H9 (cell line): ENCODE measurements around the gene AMER2. TPM values are rescaled to one million over a fixed set of nuclear protein-coding genes. Genes with fewer than 3 reads are reported as not detected.

Source experiments
- DNase-seq: peaks from one replicate; pipeline ENCODE4 v3.0.0-alpha.2; 2017
- H2AFZ ChIP-seq: one replicate; pipeline ENCODE4 v1.6.1; 2013; ENCODE audit warnings: mild to moderate bottlenecking, low read length, control low read depth, moderate library complexity
- H2AK5ac ChIP-seq: 2 replicates; pipeline ENCODE4 v1.6.1; 2013; ENCODE audit warnings: low read length, control low read depth, mixed read lengths; ENCODE audit not compliant: insufficient read length
- H2BK120ac ChIP-seq: one replicate; pipeline ENCODE4 v1.6.1; 2013; ENCODE audit warnings: low read depth, mild to moderate bottlenecking, low read length, control low read depth, inconsistent platforms; ENCODE audit not compliant: poor library complexity, severe bottlenecking
- H2BK12ac ChIP-seq: 2 replicates; pipeline ENCODE4 v1.6.1; 2013; ENCODE audit warnings: low read length, control low read depth, mixed read lengths, low read depth; ENCODE audit not compliant: insufficient read length
- H2BK15ac ChIP-seq: 2 replicates; pipeline ENCODE4 v1.6.1; 2013; ENCODE audit warnings: low read depth, low read length, control low read depth
- H2BK20ac ChIP-seq: one replicate; pipeline ENCODE4 v1.6.1; 2013; ENCODE audit warnings: low read depth, mild to moderate bottlenecking, low read length, control low read depth, inconsistent platforms; ENCODE audit not compliant: poor library complexity, severe bottlenecking
- H2BK5ac ChIP-seq: 2 replicates; pipeline ENCODE4 v1.6.1; 2013; ENCODE audit warnings: low read length, control low read depth, mixed read lengths; ENCODE audit not compliant: insufficient read length
- H3K14ac ChIP-seq: 2 replicates; pipeline ENCODE4 v1.6.1; 2013; ENCODE audit warnings: low read length, control low read depth; ENCODE audit not compliant: insufficient read depth
- H3K18ac ChIP-seq: 2 replicates; pipeline ENCODE4 v1.6.1; 2013; ENCODE audit warnings: low read depth, mild to moderate bottlenecking, mixed read lengths, low read length, control low read depth; ENCODE audit not compliant: insufficient read length
- H3K23ac ChIP-seq: 2 replicates; pipeline ENCODE4 v1.6.1; 2013; ENCODE audit warnings: low read length, control low read depth, mixed read lengths, low read depth; ENCODE audit not compliant: insufficient read length
- H3K23me2 ChIP-seq: 2 replicates; pipeline ENCODE4 v1.6.1; 2013; ENCODE audit warnings: low read depth, mild to moderate bottlenecking, mixed read lengths, low read length, control low read depth; ENCODE audit not compliant: insufficient read length, poor library complexity, severe bottlenecking
- H3K27ac ChIP-seq: 2 replicates; pipeline ENCODE4 v1.5.1; 2013; ENCODE audit warnings: low read length, control low read depth, mixed read lengths, low read depth; ENCODE audit not compliant: insufficient read length
- H3K27me3 ChIP-seq: 2 replicates; pipeline ENCODE4 v1.6.1; 2013; ENCODE audit warnings: low read length, control low read depth, inconsistent platforms; ENCODE audit not compliant: insufficient read depth
- H3K4ac ChIP-seq: 2 replicates; pipeline ENCODE4 v1.6.1; 2013; ENCODE audit warnings: low read depth, mild to moderate bottlenecking, control low read depth, inconsistent platforms, low read length, moderate library complexity
- H3K4me1 ChIP-seq: 2 replicates; pipeline ENCODE4 v1.6.1; 2013; ENCODE audit warnings: low read length, control low read depth, inconsistent platforms; ENCODE audit not compliant: insufficient read depth
- H3K4me2 ChIP-seq: 2 replicates; pipeline ENCODE4 v1.6.1; 2013; ENCODE audit warnings: low read length, control low read depth, mixed read lengths; ENCODE audit not compliant: insufficient read length, insufficient read depth
- H3K56ac ChIP-seq: 2 replicates; pipeline ENCODE4 v1.6.1; 2013; ENCODE audit warnings: low read depth, mild to moderate bottlenecking, mixed read lengths, low read length, control low read depth; ENCODE audit not compliant: insufficient read length
- H3K79me1 ChIP-seq: 2 replicates; pipeline ENCODE4 v1.6.1; 2013; ENCODE audit warnings: low read depth, mild to moderate bottlenecking, moderate library complexity, low read length, control low read depth, inconsistent platforms; ENCODE audit not compliant: insufficient read depth, poor library complexity, severe bottlenecking
- H3K79me2 ChIP-seq: 2 replicates; pipeline ENCODE4 v1.6.1; 2013; ENCODE audit warnings: low read length, control low read depth, inconsistent platforms; ENCODE audit not compliant: insufficient read depth
- H3K9ac ChIP-seq: 2 replicates; pipeline ENCODE4 v1.6.1; 2013; ENCODE audit warnings: low read length, control low read depth, mixed read lengths; ENCODE audit not compliant: insufficient read length; ENCODE audit errors: extremely low read depth
- H3K9me3 ChIP-seq: one replicate; pipeline ENCODE4 v1.6.1; 2013; ENCODE audit warnings: low read depth, low read length, inconsistent platforms; ENCODE audit not compliant: control insufficient read depth
- H3T11ph ChIP-seq: one replicate; pipeline ENCODE4 v1.6.1; 2013; ENCODE audit warnings: mild to moderate bottlenecking, low read length, control low read depth, inconsistent platforms
- H4K20me1 ChIP-seq: one replicate; pipeline ENCODE4 v1.6.1; 2013; ENCODE audit not compliant: control insufficient read depth, insufficient read length, insufficient read depth
- H4K5ac ChIP-seq: 2 replicates; pipeline ENCODE4 v1.6.1; 2013; ENCODE audit warnings: low read depth, mild to moderate bottlenecking, mixed read lengths, low read length, control low read depth; ENCODE audit not compliant: insufficient read length
- H4K8ac ChIP-seq: replicated peaks from 2 replicates; pipeline ENCODE4 v1.6.1; 2013; ENCODE audit warnings: low read length, control low read depth, mixed read lengths, low read depth; ENCODE audit not compliant: insufficient read length
- H4K91ac ChIP-seq: 2 replicates; pipeline ENCODE4 v1.6.1; 2013; ENCODE audit warnings: low read depth, mild to moderate bottlenecking, moderate library complexity, mixed read lengths, low read length, control low read depth; ENCODE audit not compliant: insufficient read length
- H3K27ac Mint-ChIP-seq, 3 experiments: 2 replicates in 2 of 3; 3 replicates in 1 of 3; pipeline ENCODE4 v1.8.0; 2020 to 2021; ENCODE audit warnings: mixed read lengths in 3 of 3, mild to moderate bottlenecking in 1 of 3, moderate library complexity in 1 of 3
- H3K27me3 Mint-ChIP-seq: 2 replicates; pipeline ENCODE4 v1.8.0; 2021; ENCODE audit warnings: low read depth, mild to moderate bottlenecking, moderate library complexity, mixed read lengths
- H3K36me3 Mint-ChIP-seq, 3 experiments: 2 replicates in 2 of 3; 3 replicates in 1 of 3; pipeline ENCODE4 v1.8.0; 2020 to 2021; ENCODE audit warnings: low read depth in 3 of 3, mixed read lengths in 3 of 3; ENCODE audit not compliant: insufficient read depth in 1 of 3
- H3K4me1 Mint-ChIP-seq, 2 experiments: 2 replicates each; pipeline ENCODE4 v1.8.0; 2020; ENCODE audit warnings: mixed read lengths in 2 of 2
- H3K4me3 Mint-ChIP-seq, 2 experiments: 2 replicates in 1 of 2; 3 replicates in 1 of 2; pipeline ENCODE4 v1.8.0; 2020 to 2021; ENCODE audit warnings: mild to moderate bottlenecking in 2 of 2, mixed read lengths in 2 of 2, moderate library complexity in 1 of 2
- H3K9me3 Mint-ChIP-seq, 2 experiments: 2 replicates in 1 of 2; 3 replicates in 1 of 2; pipeline ENCODE4 v1.8.0; 2020; ENCODE audit warnings: mild to moderate bottlenecking in 2 of 2, mixed read lengths in 2 of 2, moderate library complexity in 1 of 2
- WGBS: extraction: QIAGEN DNeasy Blood & Tissue Kit; methylation state at CpG from one replicate; pipeline ENCODE4 v1.1.7; 2013; ENCODE audit warnings: missing lambda C conversion rate, low lambda C conversion rate, mixed read lengths; ENCODE audit not compliant: insufficient read length; ENCODE audit errors: extremely low coverage; 5-methylcytosine and 5-hydroxymethylcytosine counted together
- total RNA-seq: library from RNA; stranded (reverse); gene quantifications from 2 replicates; pipeline ENCODE4 v1.2.1, GENCODE V29; 2021
- TF ChIP-seq, protein P1 (sequence below): fragments of 200-600 bp; sonication (generic); conservative IDR thresholded peaks from 3 replicates; pipeline ENCODE4 v1.8.0; 2021; ENCODE audit warnings: antibody characterized with exemption, mild to moderate bottlenecking

AMER2 gene
- total RNA-seq, 1 experiment from 2014 or later = 0.02 TPM

DNA sequence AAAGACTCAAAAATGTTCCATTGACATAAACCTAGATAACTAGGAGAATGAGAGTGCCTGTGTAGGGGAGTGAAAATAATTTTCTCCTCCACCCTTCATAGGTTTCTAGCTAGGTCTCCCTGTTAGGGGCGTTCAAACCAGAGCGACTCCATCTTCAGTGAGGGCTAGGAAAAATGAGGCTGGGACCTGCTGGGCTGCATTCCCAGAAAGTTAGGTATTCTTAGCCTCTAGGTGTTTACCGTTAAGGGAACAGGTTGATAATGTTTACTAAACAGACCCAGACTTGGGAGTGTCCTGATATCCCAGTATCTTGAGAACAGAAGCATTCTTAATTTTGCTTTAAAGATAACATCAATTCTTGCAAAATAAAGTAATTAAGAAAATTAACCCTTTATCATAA is 56.0 kb downstream of the AMER2 start:
- H3K14ac ChIP-seq = no peak overlapping the region
- TF ChIP-seq, protein P1, sequence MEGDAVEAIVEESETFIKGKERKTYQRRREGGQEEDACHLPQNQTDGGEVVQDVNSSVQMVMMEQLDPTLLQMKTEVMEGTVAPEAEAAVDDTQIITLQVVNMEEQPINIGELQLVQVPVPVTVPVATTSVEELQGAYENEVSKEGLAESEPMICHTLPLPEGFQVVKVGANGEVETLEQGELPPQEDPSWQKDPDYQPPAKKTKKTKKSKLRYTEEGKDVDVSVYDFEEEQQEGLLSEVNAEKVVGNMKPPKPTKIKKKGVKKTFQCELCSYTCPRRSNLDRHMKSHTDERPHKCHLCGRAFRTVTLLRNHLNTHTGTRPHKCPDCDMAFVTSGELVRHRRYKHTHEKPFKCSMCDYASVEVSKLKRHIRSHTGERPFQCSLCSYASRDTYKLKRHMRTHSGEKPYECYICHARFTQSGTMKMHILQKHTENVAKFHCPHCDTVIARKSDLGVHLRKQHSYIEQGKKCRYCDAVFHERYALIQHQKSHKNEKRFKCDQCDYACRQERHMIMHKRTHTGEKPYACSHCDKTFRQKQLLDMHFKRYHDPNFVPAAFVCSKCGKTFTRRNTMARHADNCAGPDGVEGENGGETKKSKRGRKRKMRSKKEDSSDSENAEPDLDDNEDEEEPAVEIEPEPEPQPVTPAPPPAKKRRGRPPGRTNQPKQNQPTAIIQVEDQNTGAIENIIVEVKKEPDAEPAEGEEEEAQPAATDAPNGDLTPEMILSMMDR = no peak
- H3T11ph ChIP-seq = no peak overlapping the region
- H3K4me2 ChIP-seq = no peak overlapping the region
- peaks cover 39 to 46% of the 10 kb centered on the region in 2 experiments for H3K4me1 Mint-ChIP-seq
- H3K27me3 ChIP-seq = no peaks in the 10 kb centered on the region
- no peak overlapping the region for H3K18ac ChIP-seq
- H2BK20ac ChIP-seq = no peak overlapping the region
- no peak overlapping the region for H2AFZ ChIP-seq
- H3K23me2 ChIP-seq = no peaks in the 10 kb centered on the region
- H3K23ac ChIP-seq = no peak overlapping the region
- H4K8ac ChIP-seq = no peak overlapping the region
- H3K9me3 ChIP-seq = no peaks in the 10 kb centered on the region
- no peak overlapping the region for H3K4ac ChIP-seq
- no peak overlapping the region for H3K56ac ChIP-seq
- H3K27ac Mint-ChIP-seq = no peak overlapping the region
- no peak overlapping the region for H3K9ac ChIP-seq
- H3K27ac ChIP-seq = no peak overlapping the region
- H3K27me3 Mint-ChIP-seq = peaks cover 3% of the 10 kb centered on the region
- H3K4me1 ChIP-seq = no peaks in the 10 kb centered on the region; the same call in 1 of the 2 replicates
- H2AK5ac ChIP-seq = no peak overlapping the region
- no peak overlapping the region for H2BK5ac ChIP-seq
- no peak for DNase-seq
- no peak overlapping the region for H4K5ac ChIP-seq
- no peaks in the 10 kb centered on the region for H3K79me1 ChIP-seq
- H2BK120ac ChIP-seq = no peak overlapping the region
- no peaks in the 10 kb centered on the region for H3K9me3 Mint-ChIP-seq
- H4K20me1 ChIP-seq = no peaks in the 10 kb centered on the region
- H3K36me3 Mint-ChIP-seq = no peaks in the 10 kb centered on the region
- H2BK12ac ChIP-seq = no peak overlapping the region
- H4K91ac ChIP-seq = no peak overlapping the region
- no peak overlapping the region for H3K4me3 Mint-ChIP-seq
- no peak overlapping the region for H2BK15ac ChIP-seq
- no CpG with 5 or more reads among the region's 3 CpGs for WGBS
- H3K79me2 ChIP-seq = no peaks in the 10 kb centered on the region
